ENCODE measurements around the gene RBBP8.

The RBBP8 gene

DNA sequence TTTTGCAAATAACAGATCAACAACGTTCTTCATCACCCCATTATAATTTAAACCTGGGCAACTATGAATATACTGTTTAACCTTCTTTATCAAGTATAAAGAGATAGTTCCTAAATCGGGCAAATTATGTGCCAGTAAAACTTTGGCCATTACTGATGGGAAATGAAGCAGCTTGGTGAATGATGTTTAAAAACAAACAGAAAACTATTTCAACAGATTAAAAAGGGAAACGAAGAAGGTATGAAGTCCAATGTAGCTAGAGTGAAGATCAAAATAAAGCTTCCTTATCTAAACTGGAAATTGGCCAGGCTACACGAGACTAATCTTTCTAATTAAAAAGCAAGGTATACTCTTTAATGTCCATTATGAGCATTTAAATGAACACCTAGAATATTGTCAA is 6.7 kb upstream of the RBBP8 start:
- H3K4me3 ChIP-seq (ENCODE audit: low read depth, low read length): no peak overlapping the region
- TF ChIP-seq, protein P1, sequence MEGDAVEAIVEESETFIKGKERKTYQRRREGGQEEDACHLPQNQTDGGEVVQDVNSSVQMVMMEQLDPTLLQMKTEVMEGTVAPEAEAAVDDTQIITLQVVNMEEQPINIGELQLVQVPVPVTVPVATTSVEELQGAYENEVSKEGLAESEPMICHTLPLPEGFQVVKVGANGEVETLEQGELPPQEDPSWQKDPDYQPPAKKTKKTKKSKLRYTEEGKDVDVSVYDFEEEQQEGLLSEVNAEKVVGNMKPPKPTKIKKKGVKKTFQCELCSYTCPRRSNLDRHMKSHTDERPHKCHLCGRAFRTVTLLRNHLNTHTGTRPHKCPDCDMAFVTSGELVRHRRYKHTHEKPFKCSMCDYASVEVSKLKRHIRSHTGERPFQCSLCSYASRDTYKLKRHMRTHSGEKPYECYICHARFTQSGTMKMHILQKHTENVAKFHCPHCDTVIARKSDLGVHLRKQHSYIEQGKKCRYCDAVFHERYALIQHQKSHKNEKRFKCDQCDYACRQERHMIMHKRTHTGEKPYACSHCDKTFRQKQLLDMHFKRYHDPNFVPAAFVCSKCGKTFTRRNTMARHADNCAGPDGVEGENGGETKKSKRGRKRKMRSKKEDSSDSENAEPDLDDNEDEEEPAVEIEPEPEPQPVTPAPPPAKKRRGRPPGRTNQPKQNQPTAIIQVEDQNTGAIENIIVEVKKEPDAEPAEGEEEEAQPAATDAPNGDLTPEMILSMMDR (IDR thresholded peaks at IDR 0.05; ENCODE audit: low read depth, low read length, missing control alignments): no peak
- no peak for DNase-seq (ENCODE audit: low read depth)
- in situ Hi-C loops (cut with HindIII; ENCODE audit: low sequenced_read_pairs): no loop called here

DNA sequence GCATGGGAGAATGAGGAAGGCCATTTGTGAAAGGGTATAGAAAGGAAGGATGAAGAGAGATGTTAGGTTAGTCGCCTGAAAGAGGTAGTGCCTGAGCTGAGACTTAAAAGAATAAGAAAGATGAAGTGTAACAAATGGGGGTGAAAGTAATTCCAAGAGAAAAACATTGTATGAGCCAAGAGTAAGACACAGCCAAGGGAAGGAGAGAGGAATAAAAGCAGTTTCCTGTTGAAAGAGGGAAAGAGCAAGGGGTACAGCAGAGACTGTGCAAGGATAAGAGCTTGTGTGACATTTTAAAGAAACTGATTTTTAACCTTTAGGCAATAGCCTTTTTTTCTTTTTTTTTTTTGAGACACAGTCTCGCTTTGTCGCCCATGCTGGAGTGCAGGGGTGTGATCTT is 4.8 kb upstream of the RBBP8 start:
- TF ChIP-seq, protein P1 (IDR thresholded peaks at IDR 0.05; ENCODE audit: low read depth, low read length, missing control alignments): no peak
- DNase-seq (ENCODE audit: low read depth): no peak
- no peak overlapping the region for H3K4me3 ChIP-seq (ENCODE audit: low read depth, low read length)
- in situ Hi-C loops (cut with HindIII; ENCODE audit: low sequenced_read_pairs): no loop called here

DNA sequence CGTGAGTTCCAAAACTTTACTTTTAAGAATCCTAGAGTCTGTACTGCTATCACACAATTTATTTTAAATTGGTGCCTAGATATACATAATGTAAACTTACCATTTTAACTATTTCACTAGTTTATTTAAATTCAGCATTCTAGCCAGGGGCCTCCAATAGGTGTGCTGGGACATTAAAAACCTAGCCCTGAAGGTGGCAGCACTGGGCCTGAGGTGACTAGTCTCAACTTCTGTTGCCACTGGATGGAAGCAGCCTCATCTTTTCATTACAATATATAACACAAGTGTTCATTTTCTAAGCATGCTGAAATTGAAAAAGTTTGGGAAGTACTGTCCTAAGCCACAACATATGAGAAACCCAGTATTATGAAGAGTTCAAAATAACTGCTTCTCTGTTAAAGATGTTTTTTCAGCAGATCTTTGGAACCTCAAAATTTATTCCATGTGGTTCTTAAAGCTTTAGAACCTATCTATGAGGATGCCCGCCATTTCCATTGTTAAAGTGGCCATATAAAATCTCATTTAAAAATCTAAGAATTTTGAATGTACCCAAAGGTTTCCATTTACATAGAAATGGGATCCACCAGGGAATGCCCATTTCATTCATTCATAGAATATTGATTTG is 2.9 kb upstream of the RBBP8 start:
- in situ Hi-C loops (cut with HindIII; ENCODE audit: low sequenced_read_pairs): no loop called here
- no peak overlapping the region for H3K4me3 ChIP-seq (ENCODE audit: low read depth, low read length)
- TF ChIP-seq, protein P1 (IDR thresholded peaks at IDR 0.05; ENCODE audit: low read depth, low read length, missing control alignments): peak; percentile 90
- peak; percentile 49 for DNase-seq (ENCODE audit: low read depth)

DNA sequence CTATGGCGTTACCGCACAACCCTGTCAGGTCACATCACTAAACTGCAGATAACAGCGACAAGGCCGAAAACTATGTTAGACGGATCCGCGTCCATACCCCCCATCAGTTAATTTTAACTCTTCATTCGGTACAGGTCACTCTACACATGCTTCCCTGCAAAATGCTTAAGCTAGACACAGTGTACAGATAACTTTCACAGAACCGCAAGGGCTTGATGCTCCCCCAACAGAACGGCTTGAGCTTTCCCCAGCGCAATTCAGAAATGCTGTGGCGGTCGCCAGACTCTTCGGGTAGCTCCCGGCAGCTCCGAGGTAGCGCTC is 283 bp upstream of the RBBP8 start:
- DNase-seq (ENCODE audit: low read depth): no peak
- TF ChIP-seq, protein P1 (IDR thresholded peaks at IDR 0.05; ENCODE audit: low read depth, low read length, missing control alignments): no peak
- peak overlapping the region; percentile 95 for H3K4me3 ChIP-seq (ENCODE audit: low read depth, low read length)
- in situ Hi-C loops (cut with HindIII; ENCODE audit: low sequenced_read_pairs): no loop called here

DNA sequence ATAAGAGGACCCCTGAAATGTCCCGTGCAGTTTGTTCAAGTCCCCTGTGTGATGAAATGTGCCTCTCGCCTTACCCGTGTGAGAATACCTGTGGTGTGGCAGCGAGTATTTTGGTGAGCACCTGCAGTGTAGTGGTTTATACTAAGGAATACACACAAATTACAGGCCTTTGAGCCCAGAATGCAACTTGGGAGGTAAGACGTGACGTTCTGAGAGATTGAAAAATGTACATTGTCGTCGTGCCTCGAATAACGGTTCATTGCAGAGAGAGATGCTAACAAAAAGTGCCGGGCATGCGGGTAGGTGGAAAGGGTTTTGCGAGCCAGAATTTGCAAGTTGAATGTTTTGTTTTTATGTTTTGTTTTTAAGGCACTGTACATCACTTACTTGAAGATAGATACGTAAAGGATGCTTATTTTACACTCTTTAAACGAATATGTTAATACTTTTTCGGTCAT is 867 bp downstream of the RBBP8 start:
- in situ Hi-C loops (cut with HindIII; ENCODE audit: low sequenced_read_pairs): no loop called here
- DNase-seq (ENCODE audit: low read depth): no peak
- peak overlapping the region; percentile 95 for H3K4me3 ChIP-seq (ENCODE audit: low read depth, low read length)
- TF ChIP-seq, protein P1 (IDR thresholded peaks at IDR 0.05; ENCODE audit: low read depth, low read length, missing control alignments): no peak

DNA sequence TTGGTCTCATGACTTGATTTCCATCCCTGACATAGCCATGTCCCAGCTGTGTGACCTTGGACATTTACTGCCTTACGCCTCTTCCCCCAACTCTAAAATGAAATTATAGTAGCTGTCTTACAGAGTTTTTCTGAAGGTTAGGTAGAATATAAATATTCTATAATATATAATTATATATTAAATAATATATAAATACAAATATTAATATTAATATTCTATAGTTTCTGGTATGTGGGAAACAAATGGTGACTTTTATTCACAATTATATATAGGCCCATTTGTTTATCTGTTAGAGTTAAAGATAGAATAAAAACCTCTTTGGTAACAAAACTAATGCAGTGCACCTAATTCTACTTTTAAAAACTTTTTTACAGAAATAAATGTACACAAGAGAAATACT is 1.7 kb downstream of the RBBP8 start:
- in situ Hi-C loops (cut with HindIII; ENCODE audit: low sequenced_read_pairs): no loop called here
- H3K4me3 ChIP-seq (ENCODE audit: low read depth, low read length): peak overlapping the region; percentile 95
- TF ChIP-seq, protein P1 (IDR thresholded peaks at IDR 0.05; ENCODE audit: low read depth, low read length, missing control alignments): no peak
- DNase-seq (ENCODE audit: low read depth): no peak
